ENCODE results near the gene CFL1. TPM values are rescaled to one million over a fixed set of nuclear protein-coding genes. Genes with fewer than 3 reads are reported as not detected.
A peak's percentile ranks its signal among the peaks of the same experiment; 100 is the strongest.

Gene CFL1
- total and polyA plus RNA-seq, 2 donors from 2014 or later: 705 to 846 TPM

DNA sequence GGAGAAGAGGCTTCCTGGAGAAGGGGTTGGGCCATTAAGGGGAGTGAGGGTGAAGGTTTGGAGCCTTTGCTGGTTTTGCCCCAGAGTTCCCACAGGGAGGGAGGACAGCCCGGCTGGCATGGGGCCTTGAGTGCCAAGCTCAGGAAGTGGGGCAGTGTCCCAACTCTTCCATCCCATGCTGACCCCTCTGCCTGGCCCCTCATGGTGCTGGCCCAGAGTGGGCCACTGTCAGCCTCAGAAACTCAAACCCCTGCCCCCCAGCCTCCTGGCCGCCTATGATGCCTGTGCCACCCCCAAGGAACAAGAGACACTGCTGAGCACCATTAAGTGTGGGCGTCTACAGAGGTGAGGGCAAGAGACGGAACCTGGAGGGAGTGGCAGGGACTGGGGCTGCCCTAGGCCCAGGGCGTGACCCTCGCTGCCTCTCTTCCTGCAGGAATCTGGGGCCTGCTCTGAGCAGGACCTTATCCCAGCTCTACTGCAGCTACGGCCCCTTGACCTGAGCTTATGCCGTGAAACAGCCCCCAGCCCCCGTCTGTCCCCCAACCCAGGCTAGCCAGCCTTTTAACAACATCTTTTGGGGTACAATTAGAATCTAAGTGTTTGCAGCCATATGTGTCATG lies 7.7 kb upstream of the CFL1 start:
- Histone ChIP-seq H3K4me1 (ENCODE audit: control insufficient read depth in 2 of 3, insufficient read depth in 2 of 3, low read depth in 1 of 3, low read length in 3 of 3) (peaks cover 0 to 14% (median 10%) of the 10 kb centered on the region in 3 donors), H3K9ac (ENCODE audit: low read length in 3 of 3) (no peak overlapping the region), H3K4me3 (ENCODE audit: low read length in 3 of 3) (no peak overlapping the region), H3K36me3 (ENCODE audit: control insufficient read depth in 2 of 3, insufficient read depth in 3 of 3, low read length in 3 of 3) (peaks cover 0 to 43% (median 21%) of the 10 kb centered on the region in 3 donors), H3K27me3 (ENCODE audit: control insufficient read depth, insufficient read depth, low read length) (no peaks in the 10 kb centered on the region), H3K27ac (ENCODE audit: low read depth in 2 of 2, low read length in 2 of 2) (no peak overlapping the region), H3K9me3 (ENCODE audit: control insufficient read depth in 2 of 3, insufficient read depth in 1 of 3, low read length in 3 of 3) (no peaks in the 10 kb centered on the region)
- FAIRE-seq (no peak), DNase-seq (peak in 2 of 5 donors; percentile 28 to 57)
- intact Hi-C loops (cut with DNase I): no loop called here
- TF ChIP-seq, protein P1, sequence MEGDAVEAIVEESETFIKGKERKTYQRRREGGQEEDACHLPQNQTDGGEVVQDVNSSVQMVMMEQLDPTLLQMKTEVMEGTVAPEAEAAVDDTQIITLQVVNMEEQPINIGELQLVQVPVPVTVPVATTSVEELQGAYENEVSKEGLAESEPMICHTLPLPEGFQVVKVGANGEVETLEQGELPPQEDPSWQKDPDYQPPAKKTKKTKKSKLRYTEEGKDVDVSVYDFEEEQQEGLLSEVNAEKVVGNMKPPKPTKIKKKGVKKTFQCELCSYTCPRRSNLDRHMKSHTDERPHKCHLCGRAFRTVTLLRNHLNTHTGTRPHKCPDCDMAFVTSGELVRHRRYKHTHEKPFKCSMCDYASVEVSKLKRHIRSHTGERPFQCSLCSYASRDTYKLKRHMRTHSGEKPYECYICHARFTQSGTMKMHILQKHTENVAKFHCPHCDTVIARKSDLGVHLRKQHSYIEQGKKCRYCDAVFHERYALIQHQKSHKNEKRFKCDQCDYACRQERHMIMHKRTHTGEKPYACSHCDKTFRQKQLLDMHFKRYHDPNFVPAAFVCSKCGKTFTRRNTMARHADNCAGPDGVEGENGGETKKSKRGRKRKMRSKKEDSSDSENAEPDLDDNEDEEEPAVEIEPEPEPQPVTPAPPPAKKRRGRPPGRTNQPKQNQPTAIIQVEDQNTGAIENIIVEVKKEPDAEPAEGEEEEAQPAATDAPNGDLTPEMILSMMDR (IDR thresholded peaks at IDR 0.05; ENCODE audit: borderline replicate concordance, extremely low read depth, insufficient read depth): no peak

DNA sequence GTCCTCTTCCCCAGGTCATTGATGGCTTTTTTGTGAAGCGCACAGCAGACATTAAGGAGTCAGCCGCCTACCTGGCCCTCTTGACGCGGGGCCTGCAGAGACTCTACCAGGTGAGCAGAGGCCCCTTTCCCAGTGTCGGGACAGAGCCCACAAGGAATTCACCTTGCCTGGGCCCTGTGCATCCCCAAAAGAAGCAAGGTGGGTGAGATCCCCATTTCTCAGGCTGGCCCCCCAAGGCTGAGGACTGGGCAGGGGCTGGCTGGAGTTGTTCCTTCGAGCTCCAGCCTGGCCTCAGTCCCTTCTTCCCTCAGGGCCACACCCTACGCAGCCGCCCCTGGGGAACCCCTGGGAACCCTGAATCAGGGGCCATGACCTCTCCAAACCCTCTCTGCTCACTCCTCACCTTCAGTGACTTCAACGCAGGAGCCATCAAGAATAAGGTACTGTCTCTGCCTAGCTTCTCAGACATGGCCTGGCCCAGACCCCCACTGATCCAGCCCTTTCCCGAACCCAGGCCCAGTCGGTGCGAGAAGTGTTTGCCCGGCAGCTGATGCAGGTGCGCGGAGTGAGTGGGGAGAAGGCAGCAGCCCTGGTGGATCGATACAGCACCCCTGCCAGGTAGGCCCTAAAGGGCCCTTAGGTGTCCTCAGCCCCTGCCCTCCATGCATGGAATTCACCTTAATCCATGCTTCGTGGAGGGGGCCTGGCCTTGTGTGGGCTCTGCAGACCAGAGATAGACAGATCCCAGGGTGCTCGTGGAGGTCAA lies 6.9 kb upstream of the CFL1 start:
- FAIRE-seq (no peak), DNase-seq (peak in 2 of 5 donors; percentile 38 to 59)
- Histone ChIP-seq H3K4me3 (ENCODE audit: low read length in 3 of 3) (no peak overlapping the region), H3K27ac (ENCODE audit: low read depth in 2 of 2, low read length in 2 of 2) (no peak overlapping the region), H3K27me3 (ENCODE audit: control insufficient read depth, insufficient read depth, low read length) (no peaks in the 10 kb centered on the region), H3K36me3 (ENCODE audit: control insufficient read depth in 2 of 3, insufficient read depth in 3 of 3, low read length in 3 of 3) (peaks cover 0 to 43% (median 21%) of the 10 kb centered on the region in 3 donors), H3K4me1 (ENCODE audit: control insufficient read depth in 2 of 3, insufficient read depth in 2 of 3, low read depth in 1 of 3, low read length in 3 of 3) (peaks cover 0 to 12% (median 11%) of the 10 kb centered on the region in 3 donors), H3K9me3 (ENCODE audit: control insufficient read depth in 2 of 3, insufficient read depth in 1 of 3, low read length in 3 of 3) (no peaks in the 10 kb centered on the region), H3K9ac (ENCODE audit: low read length in 3 of 3) (no peak overlapping the region)
- TF ChIP-seq, protein P1 (IDR thresholded peaks at IDR 0.05; ENCODE audit: borderline replicate concordance, extremely low read depth, insufficient read depth): no peak
- intact Hi-C loops (cut with DNase I): no loop called here

DNA sequence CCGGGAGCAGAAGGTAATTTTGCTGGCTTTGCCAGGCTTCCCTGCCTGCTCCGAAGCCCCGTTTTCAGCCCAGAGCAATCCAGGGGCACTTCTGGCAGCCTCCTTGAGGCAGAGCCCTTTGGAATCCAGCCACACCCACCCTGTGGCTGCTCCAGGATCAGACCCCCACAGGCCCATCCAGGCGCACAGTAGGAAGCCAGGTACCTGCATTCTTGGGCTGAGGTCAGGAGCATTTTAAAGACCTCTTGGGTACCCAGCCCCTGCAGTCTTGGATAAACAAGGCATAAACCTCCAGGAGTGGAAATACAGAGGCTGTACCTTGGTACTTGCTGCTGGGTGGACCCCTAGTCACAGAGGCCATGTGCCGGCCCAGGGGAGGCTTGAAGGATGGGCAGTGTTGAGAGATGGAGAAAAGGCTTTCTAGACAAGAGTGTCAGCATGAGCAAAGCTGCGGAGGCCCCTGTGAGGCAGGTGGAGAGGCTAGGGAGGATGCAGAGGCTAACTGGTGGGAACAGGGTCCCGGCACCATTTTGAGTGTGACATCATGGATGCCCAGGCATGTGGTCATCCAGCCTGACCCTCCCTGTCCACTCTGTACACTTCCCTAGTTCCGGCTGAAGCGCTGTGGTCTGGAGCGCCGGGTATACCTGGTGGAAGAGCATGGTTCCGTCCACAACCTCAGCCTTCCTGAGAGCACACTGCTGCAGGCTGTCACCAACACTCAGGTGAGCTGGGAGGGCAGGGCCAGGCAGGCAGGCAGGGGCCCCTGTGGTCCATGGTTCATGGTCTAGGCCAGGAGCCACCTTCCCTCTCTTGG lies 6.1 kb upstream of the CFL1 start:
- H3K4me1 ChIP-seq (ENCODE audit: control insufficient read depth in 2 of 3, insufficient read depth in 2 of 3, low read depth in 1 of 3, low read length in 3 of 3): peaks cover 0 to 15% (median 13%) of the 10 kb centered on the region in 3 donors
- H3K36me3 ChIP-seq (ENCODE audit: control insufficient read depth in 2 of 3, insufficient read depth in 3 of 3, low read length in 3 of 3): peaks cover 0 to 40% (median 21%) of the 10 kb centered on the region in 3 donors
- no peaks in the 10 kb centered on the region for H3K27me3 ChIP-seq (ENCODE audit: control insufficient read depth, insufficient read depth, low read length)
- H3K9me3 ChIP-seq (ENCODE audit: control insufficient read depth in 2 of 3, insufficient read depth in 1 of 3, low read length in 3 of 3): no peaks in the 10 kb centered on the region
- DNase-seq (peak in 2 of 5 donors; percentile 33 to 58), FAIRE-seq (no peak)
- H3K4me3 ChIP-seq (ENCODE audit: low read length in 3 of 3): no peak overlapping the region
- no peak overlapping the region for H3K9ac ChIP-seq (ENCODE audit: low read length in 3 of 3)
- TF ChIP-seq, protein P1 (IDR thresholded peaks at IDR 0.05; ENCODE audit: borderline replicate concordance, extremely low read depth, insufficient read depth): no peak
- intact Hi-C loops (cut with DNase I): no loop called here
- no peak overlapping the region for H3K27ac ChIP-seq (ENCODE audit: low read depth in 2 of 2, low read length in 2 of 2)

Measured in kidney (tissue), 14 donors.